A673 (cell line): ENCODE measurements around the gene CALM3. TPM values are rescaled to one million over a fixed set of nuclear protein-coding genes. Genes with fewer than 3 reads are reported as not detected.

Experiments
- BruUV-seq: library from RNA; stranded (reverse); fragments of 400-500 nt; replicated peaks from 2 replicates; lab custom pipeline; 2021; lab: Mats Ljungman, UMichigan
- CTCF ChIA-PET: fragments of 300-600 bp; sonication (Branson Sonifier 250); formaldehyde crosslinking; loops from one replicate; lab custom pipeline; 2022; ENCODE audit warnings: antibody characterized with exemption; lab: Charles Lee
- POLR2A ChIA-PET: fragments of 300-600 bp; sonication (Branson Sonifier 250); formaldehyde crosslinking; loops from one replicate; lab custom pipeline; 2022; ENCODE audit warnings: antibody characterized with exemption; ENCODE audit not compliant: low non-redundant PET; lab: Charles Lee
- DNase-seq: peaks from one replicate; pipeline ENCODE4 v3.0.0-alpha.2; 2015; ENCODE audit warnings: low spot score
- H3K27ac ChIP-seq: fragments of 200-600 bp; sonication (generic); 2 replicates; pipeline ENCODE4 v1.5.1; 2016; ENCODE audit warnings: mixed run types, low read depth, mild to moderate bottlenecking, mixed read lengths, antibody characterized with exemption, low read length; ENCODE audit not compliant: poor library complexity, severe bottlenecking
- H3K27me3 ChIP-seq: fragments of 200-600 bp; sonication (generic); replicated peaks from 2 replicates; pipeline ENCODE4 v1.6.1; 2017; ENCODE audit warnings: mixed run types, low read depth, mild to moderate bottlenecking, mixed read lengths, antibody characterized with exemption, low read length; ENCODE audit not compliant: insufficient read depth, poor library complexity
- H3K36me3 ChIP-seq: fragments of 200-600 bp; sonication (generic); 2 replicates; pipeline ENCODE4 v1.6.1; 2016; ENCODE audit warnings: mixed run types, mild to moderate bottlenecking, mixed read lengths, antibody characterized with exemption, low read length; ENCODE audit not compliant: insufficient read depth, poor library complexity, severe bottlenecking
- H3K4me1 ChIP-seq: fragments of 200-600 bp; sonication (generic); 2 replicates; pipeline ENCODE4 v1.6.1; 2017; ENCODE audit warnings: mixed run types, mild to moderate bottlenecking, mixed read lengths, antibody characterized with exemption, low read length; ENCODE audit not compliant: insufficient read depth, poor library complexity, severe bottlenecking
- H3K4me3 ChIP-seq: fragments of 200-600 bp; sonication (generic); 2 replicates; pipeline ENCODE4 v1.5.1; 2016; ENCODE audit warnings: low read depth, mixed run types, mild to moderate bottlenecking, mixed read lengths, low read length; ENCODE audit not compliant: poor library complexity, severe bottlenecking
- H3K9me3 ChIP-seq: fragments of 200-600 bp; sonication (generic); 2 replicates; pipeline ENCODE4 v1.6.1; 2016; ENCODE audit warnings: mixed run types, low read depth, mild to moderate bottlenecking, mixed read lengths, antibody characterized with exemption, low read length; ENCODE audit not compliant: poor library complexity, severe bottlenecking
- CTCF ChIP-seq: fragments of 300-800, 200-600 bp; sonication (generic); conservative IDR thresholded peaks from 2 replicates; pipeline ENCODE4 v1.5.1; 2017; ENCODE audit warnings: low read depth, mild to moderate bottlenecking, antibody characterized with exemption, low read length, moderate library complexity, mixed read lengths
- EZH2 ChIP-seq: fragments of 200-600 bp; sonication (generic); IDR thresholded peaks from 2 replicates; pipeline ENCODE4 v1.6.1; 2017; ENCODE audit warnings: borderline replicate concordance, low read depth, mild to moderate bottlenecking, mixed read lengths, antibody characterized with exemption, low read length; ENCODE audit not compliant: poor library complexity, severe bottlenecking
- intact Hi-C: fragments of 100-400 bp; cut with micrococcal nuclease; formaldehyde crosslinking; loops from one replicate; pipeline ENCODE4 v1.10.0; 2022; ENCODE audit not compliant: unreplicated experiment
- total RNA-seq: library from RNA; stranded (reverse); gene quantifications from 2 replicates; pipeline ENCODE4 v1.2.3, GENCODE V29; 2021

CALM3 gene
- total RNA-seq, 1 experiment from 2014 or later = 272 TPM

DNA sequence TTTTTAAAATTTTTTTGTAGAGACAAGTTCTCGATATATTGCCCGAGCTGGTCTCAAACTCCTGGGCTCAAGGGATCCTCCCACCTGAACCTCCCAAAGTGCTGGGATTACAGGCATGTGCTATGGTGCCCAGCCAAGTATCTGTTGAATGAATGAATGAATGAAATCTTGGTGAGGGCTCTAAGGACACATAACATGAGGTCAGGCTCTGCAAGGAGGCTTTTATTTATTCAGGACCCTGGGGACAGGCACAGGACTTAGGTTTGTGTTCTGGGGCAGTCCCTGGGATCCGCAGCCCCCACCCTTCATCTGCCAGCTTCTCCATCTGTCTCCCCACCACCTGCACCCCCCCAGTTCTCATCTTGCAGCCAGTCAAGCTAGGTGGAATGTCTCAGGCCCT, 19.1 kb downstream of the CALM3 start:
- intact Hi-C loops = no loop called here
- ChIA-PET POLR2A (no interaction called here), CTCF (interaction anchor here (0.5 kb wide), 1 partner anchor 77 kb away, joined by 3 read pairs; no protein-coding TSS in a partner anchor)
- no TSS peak for BruUV-seq
- Histone ChIP-seq H3K4me1 (peaks cover 21% of the 10 kb centered on the region), H3K9me3 (no peaks in the 10 kb centered on the region), H3K36me3 (no peaks in the 10 kb centered on the region), H3K27ac (no peak overlapping the region), H3K27me3 (no peaks in the 10 kb centered on the region), H3K4me3 (no peak overlapping the region)
- TF ChIP-seq CTCF = no peak
- TF ChIP-seq EZH2 = no peak
- no peak for DNase-seq

DNA sequence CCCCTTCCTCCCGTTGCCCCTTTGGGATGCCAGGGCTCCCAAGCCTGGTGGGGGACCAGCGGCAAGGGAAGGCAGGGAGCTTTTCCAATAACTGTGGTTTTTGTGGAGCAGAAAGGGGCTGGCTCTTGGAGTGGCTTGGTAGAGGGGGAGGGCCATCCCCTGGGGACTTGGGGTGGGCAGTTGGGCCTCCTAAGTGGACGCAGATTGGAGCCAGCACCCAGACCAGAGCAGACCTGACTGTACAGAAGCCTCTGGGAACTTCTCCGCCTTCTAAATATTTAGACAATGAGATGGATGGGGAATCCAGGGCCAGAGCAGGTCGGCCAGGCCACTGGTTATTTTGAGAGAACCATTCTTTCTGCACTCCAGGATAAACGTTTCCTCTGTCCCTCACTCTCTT, 19.6 kb downstream of the CALM3 start:
- H3K9me3 ChIP-seq = no peaks in the 10 kb centered on the region
- no peak overlapping the region for H3K4me3 ChIP-seq
- intact Hi-C loops = no loop called here
- CTCF ChIA-PET = no interaction called here
- H3K4me1 ChIP-seq = peaks cover 24% of the 10 kb centered on the region
- H3K27ac ChIP-seq = no peak overlapping the region
- POLR2A ChIA-PET = no interaction called here
- no peaks in the 10 kb centered on the region for H3K36me3 ChIP-seq
- no peak for DNase-seq
- H3K27me3 ChIP-seq = no peaks in the 10 kb centered on the region
- BruUV-seq = no TSS peak
- TF ChIP-seq CTCF (no peak), EZH2 (no peak)

DNA sequence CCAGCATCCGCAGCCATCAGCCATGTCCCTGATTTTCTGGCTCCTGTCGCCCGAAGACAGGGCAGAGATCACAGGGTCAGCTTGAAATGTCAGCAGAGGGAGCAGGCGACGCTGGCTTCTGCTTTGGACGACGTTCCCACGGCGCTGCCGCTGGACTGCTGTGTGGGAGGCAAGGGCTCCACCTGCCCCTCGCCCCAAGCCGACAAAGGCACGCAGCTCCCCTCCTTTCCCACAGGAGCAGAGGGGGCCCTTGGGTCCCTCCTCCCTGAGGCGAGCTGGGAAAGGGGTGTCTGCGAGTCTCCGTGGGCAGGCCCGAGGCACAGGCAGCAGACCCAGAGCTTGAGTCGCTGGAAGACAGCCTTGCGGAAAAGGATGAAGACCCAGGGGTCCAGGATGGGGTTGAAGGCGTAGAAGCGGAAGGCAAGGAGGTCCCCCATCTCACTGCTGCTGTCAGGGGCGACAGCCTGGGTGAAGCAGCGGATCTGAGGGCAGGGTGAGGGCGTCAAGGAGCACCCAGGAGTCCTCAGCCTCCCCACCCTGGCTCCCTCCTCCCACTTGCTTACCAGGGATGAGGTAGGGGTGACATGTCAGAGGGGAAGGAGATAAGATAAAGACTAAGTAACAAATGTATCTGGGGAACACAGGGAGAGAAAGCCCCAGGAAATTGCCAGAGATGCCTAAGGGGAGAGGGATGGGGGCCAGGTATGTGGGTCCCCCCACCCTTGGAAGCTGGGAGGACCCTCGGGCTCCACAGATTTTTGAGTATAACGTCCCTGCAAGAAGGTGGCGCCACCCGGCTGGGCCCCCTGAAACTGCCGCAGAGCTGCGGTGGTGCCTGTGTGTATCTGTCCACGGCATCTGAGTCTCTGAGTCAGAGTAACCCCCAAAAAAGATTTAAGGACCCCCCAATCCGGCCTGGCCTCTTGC, 20.3 kb downstream of the CALM3 start:
- TF ChIP-seq EZH2 (no peak), CTCF (peak; percentile 35; the same call in 1 of the 2 replicates)
- Histone ChIP-seq H3K27me3 (no peaks in the 10 kb centered on the region), H3K4me3 (no peak overlapping the region), H3K4me1 (peaks cover 24% of the 10 kb centered on the region), H3K36me3 (no peaks in the 10 kb centered on the region), H3K27ac (no peak overlapping the region), H3K9me3 (no peaks in the 10 kb centered on the region)
- intact Hi-C loops = no loop called here
- no TSS peak for BruUV-seq
- DNase-seq = no peak
- ChIA-PET CTCF (interaction anchor here (0.5 kb wide), 1 partner anchor 9 kb away, joined by 3 read pairs; no protein-coding TSS in a partner anchor), POLR2A (no interaction called here)
